ENCODE measurements around the gene LRRTM1.
A peak's percentile ranks its signal among the peaks of the same experiment; 100 is the strongest.

GRCh38 chr2:80255918-80256781, 48.4 kb downstream of the LRRTM1 start:
- TF ChIP-seq CTCF (conservative IDR thresholded peaks at IDR 0.05) (peak; percentile 55), EZH2 (IDR thresholded peaks at IDR 0.05; ENCODE audit: low read depth) (no peak)

Data from PC-9 (cell line).